HepG2 (cell line): ENCODE results near the gene FAHD1. TPM values are rescaled to one million over a fixed set of nuclear protein-coding genes. Genes with fewer than 3 reads are reported as not detected.

Source experiments
- ATAD3A ChIP-seq: sonication (generic); formaldehyde crosslinking; IDR thresholded peaks from 2 replicates; pipeline ENCODE4 v1.4.0; 2020; ENCODE audit warnings: missing genetic modification reagents
- JARID2 ChIP-seq: sonication (generic); formaldehyde crosslinking; IDR thresholded peaks from 2 replicates; pipeline ENCODE4 v1.8.1; 2023; ENCODE audit warnings: missing genetic modification reagents, inconsistent platforms; ENCODE audit not compliant: insufficient replicate concordance
- POLR2G ChIP-seq: fragments of 200-400 bp; formaldehyde crosslinking; IDR thresholded peaks from 2 replicates; pipeline ENCODE4 v1.6.1; 2018; ENCODE audit warnings: mild to moderate bottlenecking, low read depth, low read length, moderate library complexity
- SMARCC2 ChIP-seq: fragments of 450-650 bp; IDR thresholded peaks from 2 replicates; pipeline ENCODE4 v1.6.1; 2017; ENCODE audit warnings: antibody characterized with exemption, mild to moderate bottlenecking
- ZFP37 ChIP-seq: sonication (generic); formaldehyde crosslinking; IDR thresholded peaks from 2 replicates; pipeline ENCODE4 v1.4.0; 2020; ENCODE audit warnings: missing genetic modification reagents, borderline replicate concordance
- ZNF850 ChIP-seq: sonication (generic); formaldehyde crosslinking; conservative IDR thresholded peaks from 2 replicates; pipeline ENCODE4 v1.9.0; 2021; ENCODE audit warnings: mild to moderate bottlenecking, missing genetic modification reagents
- polyA plus RNA-seq, 8 experiments: library from polyadenylated mRNA; depleted of rRNA in 3 of 8; stranded (reverse) in 7 of 8; unstranded in 1 of 8; fragments of >200 nt; fragmentation: Illumina TruSeq in 4 of 8; extraction: Trizol in 4 of 8; gene quantifications; 2 replicates each; pipeline versions ENCODE4 v1.2.1 to v1.2.3, GENCODE V29; 2011 to 2016; ENCODE audit warnings: low read depth in 4 of 8, missing spikeins in 1 of 8, mixed read lengths in 1 of 8; ENCODE audit not compliant: insufficient read depth in 1 of 8
- total RNA-seq, 5 experiments: library from RNA; depleted of rRNA; stranded (reverse); fragments of >200 nt; fragmentation: Illumina TruSeq; extraction: Trizol; gene quantifications; 2 replicates each; pipeline ENCODE4 v1.2.3, GENCODE V29; 2016; ENCODE audit warnings: low read depth in 1 of 5
- TF ChIP-seq, protein P1 (sequence below): sonication (generic); formaldehyde crosslinking; IDR thresholded peaks from 2 replicates; pipeline ENCODE4 v1.4.0; 2020; ENCODE audit warnings: mild to moderate bottlenecking, missing genetic modification reagents
- TF ChIP-seq, protein P2 (sequence below): sonication (generic); formaldehyde crosslinking; IDR thresholded peaks from 2 replicates; pipeline ENCODE4 v1.4.0; 2020; ENCODE audit warnings: missing genetic modification reagents, borderline replicate concordance
- TF ChIP-seq, protein P3 (sequence below): sonication (generic); formaldehyde crosslinking; IDR thresholded peaks from 2 replicates; pipeline ENCODE4 v1.4.0; 2020; ENCODE audit warnings: missing genetic modification reagents
- TF ChIP-seq, protein P4 (sequence below): sonication (generic); formaldehyde crosslinking; IDR thresholded peaks from one replicate; pipeline ENCODE4 v1.5.1; 2020; ENCODE audit warnings: mild to moderate bottlenecking, missing genetic modification reagents; ENCODE audit errors: not compliant biosample characterization

FAHD1 gene
- total and polyA plus RNA-seq, 2 of the 13 experiments (the other 11 are each of a cell fraction or from before 2014, with no cell fraction given): 39.0 to 45.3 TPM

DNA sequence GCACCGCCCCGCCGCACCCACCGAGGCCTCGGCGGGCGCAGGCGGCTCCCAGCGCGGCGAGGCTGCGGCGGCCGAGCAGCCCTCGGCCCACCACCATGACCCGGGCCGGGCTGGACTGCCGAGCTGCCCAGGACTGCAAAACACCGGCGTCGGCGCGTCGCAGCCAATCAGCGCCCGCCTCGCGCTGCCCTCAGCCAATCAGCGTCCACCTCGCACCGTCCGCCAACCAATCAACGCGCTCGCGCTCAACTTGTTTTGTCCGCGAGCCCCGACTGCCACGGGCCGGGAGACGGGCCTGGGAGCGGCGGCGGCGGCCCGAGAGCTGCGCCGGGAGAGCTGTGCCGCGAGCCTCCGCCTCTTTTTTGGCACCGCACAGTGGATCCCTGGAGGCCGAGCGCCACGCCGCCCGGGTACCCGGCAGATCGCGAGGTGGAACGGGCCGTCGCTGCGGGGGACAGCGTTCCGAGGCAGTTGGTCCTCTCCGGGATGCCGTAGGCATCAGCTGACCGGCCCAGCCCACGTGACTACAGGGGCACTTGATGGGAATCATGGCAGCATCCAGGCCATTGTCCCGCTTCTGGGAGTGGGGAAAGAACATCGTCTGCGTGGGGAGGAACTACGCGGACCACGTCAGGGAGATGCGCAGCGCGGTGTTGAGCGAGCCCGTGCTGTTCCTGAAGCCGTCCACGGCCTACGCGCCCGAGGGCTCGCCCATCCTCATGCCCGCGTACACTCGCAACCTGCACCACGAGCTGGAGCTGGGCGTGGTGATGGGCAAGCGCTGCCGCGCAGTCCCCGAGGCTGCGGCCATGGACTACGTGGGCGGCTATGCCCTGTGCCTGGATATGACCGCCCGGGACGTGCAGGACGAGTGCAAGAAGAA lies at the start of gene FAHD1, which contains the start of gene HAGH (continued):
- TF ChIP-seq POLR2G (peak; percentile 93), ZFP37 (CRISPR knock-in tag) (no peak), ATAD3A (CRISPR knock-in tag) (no peak), ZNF850 (CRISPR knock-in tag) (no peak), JARID2 (CRISPR knock-in tag) (peak; percentile 61), SMARCC2 (no peak)
- TF ChIP-seq, protein P1, sequence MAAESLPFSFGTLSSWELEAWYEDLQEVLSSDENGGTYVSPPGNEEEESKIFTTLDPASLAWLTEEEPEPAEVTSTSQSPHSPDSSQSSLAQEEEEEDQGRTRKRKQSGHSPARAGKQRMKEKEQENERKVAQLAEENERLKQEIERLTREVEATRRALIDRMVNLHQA (CRISPR knock-in tag): no peak
- TF ChIP-seq, protein P2, sequence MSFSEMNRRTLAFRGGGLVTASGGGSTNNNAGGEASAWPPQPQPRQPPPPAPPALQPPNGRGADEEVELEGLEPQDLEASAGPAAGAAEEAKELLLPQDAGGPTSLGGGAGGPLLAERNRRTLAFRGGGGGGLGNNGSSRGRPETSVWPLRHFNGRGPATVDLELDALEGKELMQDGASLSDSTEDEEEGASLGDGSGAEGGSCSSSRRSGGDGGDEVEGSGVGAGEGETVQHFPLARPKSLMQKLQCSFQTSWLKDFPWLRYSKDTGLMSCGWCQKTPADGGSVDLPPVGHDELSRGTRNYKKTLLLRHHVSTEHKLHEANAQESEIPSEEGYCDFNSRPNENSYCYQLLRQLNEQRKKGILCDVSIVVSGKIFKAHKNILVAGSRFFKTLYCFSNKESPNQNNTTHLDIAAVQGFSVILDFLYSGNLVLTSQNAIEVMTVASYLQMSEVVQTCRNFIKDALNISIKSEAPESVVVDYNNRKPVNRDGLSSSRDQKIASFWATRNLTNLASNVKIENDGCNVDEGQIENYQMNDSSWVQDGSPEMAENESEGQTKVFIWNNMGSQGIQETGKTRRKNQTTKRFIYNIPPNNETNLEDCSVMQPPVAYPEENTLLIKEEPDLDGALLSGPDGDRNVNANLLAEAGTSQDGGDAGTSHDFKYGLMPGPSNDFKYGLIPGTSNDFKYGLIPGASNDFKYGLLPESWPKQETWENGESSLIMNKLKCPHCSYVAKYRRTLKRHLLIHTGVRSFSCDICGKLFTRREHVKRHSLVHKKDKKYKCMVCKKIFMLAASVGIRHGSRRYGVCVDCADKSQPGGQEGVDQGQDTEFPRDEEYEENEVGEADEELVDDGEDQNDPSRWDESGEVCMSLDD (CRISPR knock-in tag): no peak
- TF ChIP-seq, protein P3, sequence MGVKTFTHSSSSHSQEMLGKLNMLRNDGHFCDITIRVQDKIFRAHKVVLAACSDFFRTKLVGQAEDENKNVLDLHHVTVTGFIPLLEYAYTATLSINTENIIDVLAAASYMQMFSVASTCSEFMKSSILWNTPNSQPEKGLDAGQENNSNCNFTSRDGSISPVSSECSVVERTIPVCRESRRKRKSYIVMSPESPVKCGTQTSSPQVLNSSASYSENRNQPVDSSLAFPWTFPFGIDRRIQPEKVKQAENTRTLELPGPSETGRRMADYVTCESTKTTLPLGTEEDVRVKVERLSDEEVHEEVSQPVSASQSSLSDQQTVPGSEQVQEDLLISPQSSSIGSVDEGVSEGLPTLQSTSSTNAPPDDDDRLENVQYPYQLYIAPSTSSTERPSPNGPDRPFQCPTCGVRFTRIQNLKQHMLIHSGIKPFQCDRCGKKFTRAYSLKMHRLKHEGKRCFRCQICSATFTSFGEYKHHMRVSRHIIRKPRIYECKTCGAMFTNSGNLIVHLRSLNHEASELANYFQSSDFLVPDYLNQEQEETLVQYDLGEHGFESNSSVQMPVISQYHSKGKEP (CRISPR knock-in tag): 0 out of 2 replicates have a peak, but pooled peaks have one; percentile 27
- TF ChIP-seq, protein P4, sequence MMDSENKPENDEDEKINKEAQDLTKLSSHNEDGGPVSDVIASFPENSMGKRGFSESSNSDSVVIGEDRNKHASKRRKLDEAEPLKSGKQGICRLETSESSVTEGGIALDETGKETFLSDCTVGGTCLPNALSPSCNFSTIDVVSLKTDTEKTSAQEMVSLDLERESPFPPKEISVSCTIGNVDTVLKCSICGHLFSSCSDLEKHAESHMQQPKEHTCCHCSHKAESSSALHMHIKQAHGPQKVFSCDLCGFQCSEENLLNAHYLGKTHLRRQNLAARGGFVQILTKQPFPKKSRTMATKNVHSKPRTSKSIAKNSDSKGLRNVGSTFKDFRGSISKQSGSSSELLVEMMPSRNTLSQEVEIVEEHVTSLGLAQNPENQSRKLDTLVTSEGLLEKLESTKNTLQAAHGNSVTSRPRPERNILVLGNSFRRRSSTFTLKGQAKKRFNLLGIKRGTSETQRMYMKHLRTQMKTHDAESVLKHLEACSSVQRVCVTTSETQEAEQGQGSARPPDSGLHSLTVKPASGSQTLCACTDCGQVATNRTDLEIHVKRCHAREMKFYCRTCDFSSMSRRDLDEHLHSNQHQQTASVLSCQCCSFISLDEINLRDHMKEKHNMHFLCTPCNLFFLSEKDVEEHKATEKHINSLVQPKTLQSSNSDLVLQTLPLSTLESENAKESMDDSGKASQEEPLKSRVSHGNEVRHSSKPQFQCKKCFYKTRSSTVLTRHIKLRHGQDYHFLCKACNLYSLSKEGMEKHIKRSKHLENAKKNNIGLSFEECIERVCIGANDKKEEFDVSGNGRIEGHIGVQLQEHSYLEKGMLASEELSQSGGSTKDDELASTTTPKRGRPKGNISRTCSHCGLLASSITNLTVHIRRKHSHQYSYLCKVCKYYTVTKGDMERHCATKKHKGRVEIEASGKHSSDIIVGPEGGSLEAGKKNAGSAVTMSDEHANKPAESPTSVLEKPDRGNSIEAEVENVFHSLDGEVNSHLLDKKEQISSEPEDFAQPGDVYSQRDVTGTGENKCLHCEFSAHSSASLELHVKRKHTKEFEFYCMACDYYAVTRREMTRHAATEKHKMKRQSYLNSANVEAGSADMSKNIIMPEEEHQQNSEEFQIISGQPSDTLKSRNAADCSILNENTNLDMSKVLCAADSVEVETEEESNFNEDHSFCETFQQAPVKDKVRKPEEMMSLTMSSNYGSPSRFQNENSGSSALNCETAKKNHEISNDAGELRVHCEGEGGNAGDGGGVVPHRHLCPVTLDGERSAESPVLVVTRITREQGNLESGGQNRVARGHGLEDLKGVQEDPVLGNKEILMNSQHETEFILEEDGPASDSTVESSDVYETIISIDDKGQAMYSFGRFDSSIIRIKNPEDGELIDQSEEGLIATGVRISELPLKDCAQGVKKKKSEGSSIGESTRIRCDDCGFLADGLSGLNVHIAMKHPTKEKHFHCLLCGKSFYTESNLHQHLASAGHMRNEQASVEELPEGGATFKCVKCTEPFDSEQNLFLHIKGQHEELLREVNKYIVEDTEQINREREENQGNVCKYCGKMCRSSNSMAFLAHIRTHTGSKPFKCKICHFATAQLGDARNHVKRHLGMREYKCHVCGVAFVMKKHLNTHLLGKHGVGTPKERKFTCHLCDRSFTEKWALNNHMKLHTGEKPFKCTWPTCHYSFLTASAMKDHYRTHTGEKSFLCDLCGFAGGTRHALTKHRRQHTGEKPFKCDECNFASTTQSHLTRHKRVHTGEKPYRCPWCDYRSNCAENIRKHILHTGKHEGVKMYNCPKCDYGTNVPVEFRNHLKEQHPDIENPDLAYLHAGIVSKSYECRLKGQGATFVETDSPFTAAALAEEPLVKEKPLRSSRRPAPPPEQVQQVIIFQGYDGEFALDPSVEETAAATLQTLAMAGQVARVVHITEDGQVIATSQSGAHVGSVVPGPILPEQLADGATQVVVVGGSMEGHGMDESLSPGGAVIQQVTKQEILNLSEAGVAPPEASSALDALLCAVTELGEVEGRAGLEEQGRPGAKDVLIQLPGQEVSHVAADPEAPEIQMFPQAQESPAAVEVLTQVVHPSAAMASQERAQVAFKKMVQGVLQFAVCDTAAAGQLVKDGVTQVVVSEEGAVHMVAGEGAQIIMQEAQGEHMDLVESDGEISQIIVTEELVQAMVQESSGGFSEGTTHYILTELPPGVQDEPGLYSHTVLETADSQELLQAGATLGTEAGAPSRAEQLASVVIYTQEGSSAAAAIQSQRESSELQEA (CRISPR knock-in tag): peak; percentile 93
